Adipocyte (in vitro differentiated cells): ENCODE data around the gene CADPS2.

Experiments
- DNase-seq: peaks from one replicate; pipeline ENCODE4 v3.0.0-alpha.2; 2015; ENCODE audit warnings: low read depth
- H3K27me3 ChIP-seq: replicated peaks from 2 replicates; pipeline ENCODE4 v1.7.0; 2013; ENCODE audit warnings: mild to moderate bottlenecking, low read length, moderate library complexity; ENCODE audit not compliant: control insufficient read depth, insufficient read depth
- H3K36me3 ChIP-seq: 2 replicates; pipeline ENCODE4 v1.7.0; 2013; ENCODE audit warnings: low read length, mild to moderate bottlenecking, moderate library complexity; ENCODE audit not compliant: control insufficient read depth, insufficient read depth, severe bottlenecking
- H3K4me1 ChIP-seq: 2 replicates; pipeline ENCODE4 v1.7.0; 2013; ENCODE audit warnings: mild to moderate bottlenecking, low read length, moderate library complexity; ENCODE audit not compliant: control insufficient read depth, insufficient read depth
- H3K4me3 ChIP-seq: 2 replicates; pipeline ENCODE4 v1.7.0; 2013; ENCODE audit warnings: mild to moderate bottlenecking, low read length, moderate library complexity
- H3K9ac ChIP-seq: 2 replicates; pipeline ENCODE4 v1.7.0; 2013; ENCODE audit warnings: mild to moderate bottlenecking, low read length, moderate library complexity
- H3K9me3 ChIP-seq: 2 replicates; pipeline ENCODE4 v1.7.0; 2013; ENCODE audit warnings: mild to moderate bottlenecking, low read length, moderate library complexity; ENCODE audit not compliant: control insufficient read depth

CADPS2 gene

GRCh38 chr7:122528879-122529481, 357.3 kb downstream of the CADPS2 start:
- Histone ChIP-seq H3K9ac (no peak overlapping the region), H3K36me3 (no peaks in the 10 kb centered on the region), H3K4me1 (peaks cover 7% of the 10 kb centered on the region), H3K4me3 (no peak overlapping the region), H3K9me3 (no peaks in the 10 kb centered on the region), H3K27me3 (no peaks in the 10 kb centered on the region)
- peak; percentile 79 for DNase-seq

- H3K36me3 ChIP-seq: no peaks in the 10 kb centered on the region
- H3K9me3 ChIP-seq: no peaks in the 10 kb centered on the region
These were observed 360.9 kb downstream of the CADPS2 start for GRCh38 chr7:122525355-122525754.

DNA sequence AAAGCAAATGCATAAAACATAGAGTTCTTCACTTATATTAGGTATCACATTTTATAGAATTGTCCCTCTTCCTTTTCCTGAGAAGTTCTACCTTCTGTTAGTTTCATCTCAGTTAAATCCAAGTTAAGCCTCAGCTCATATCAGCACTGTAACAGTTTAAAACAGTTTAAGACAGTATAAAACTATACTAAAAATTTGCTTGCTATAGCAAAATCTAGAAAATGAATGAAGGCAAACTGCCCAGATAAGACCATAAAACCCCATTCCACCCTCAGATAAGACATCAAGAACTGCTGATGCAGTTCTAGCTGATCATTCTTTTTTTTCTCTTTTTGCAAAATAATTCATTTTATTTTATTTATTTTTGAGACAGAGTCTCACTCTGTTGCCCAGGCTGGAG, 364.5 kb downstream of the CADPS2 start:
- Histone ChIP-seq H3K4me1 (peaks cover 7% of the 10 kb centered on the region), H3K36me3 (no peaks in the 10 kb centered on the region), H3K4me3 (no peak overlapping the region), H3K9ac (no peak overlapping the region), H3K9me3 (no peaks in the 10 kb centered on the region), H3K27me3 (no peaks in the 10 kb centered on the region)
- no peak for DNase-seq

More at GRCh38 chr7:122525355-122525754, 360.9 kb downstream of the CADPS2 start:
- no peak for DNase-seq
- no peaks in the 10 kb centered on the region for H3K27me3 ChIP-seq
- H3K4me1 ChIP-seq: peaks cover 7% of the 10 kb centered on the region
- no peak overlapping the region for H3K4me3 ChIP-seq
- no peak overlapping the region for H3K9ac ChIP-seq

- H3K9ac ChIP-seq: no peak overlapping the region
- H3K27me3 ChIP-seq: no peaks in the 10 kb centered on the region
- DNase-seq: no peak
- H3K9me3 ChIP-seq: no peaks in the 10 kb centered on the region
- H3K36me3 ChIP-seq: no peaks in the 10 kb centered on the region
- H3K4me3 ChIP-seq: no peak overlapping the region
- H3K4me1 ChIP-seq: peaks cover 7% of the 10 kb centered on the region
These were observed 365.2 kb downstream of the CADPS2 start for GRCh38 chr7:122520971-122521555.

GRCh38 chr7:122518488-122518887, 367.8 kb downstream of the CADPS2 start:
- no peak for DNase-seq
- Histone ChIP-seq H3K9ac (no peak overlapping the region), H3K27me3 (no peaks in the 10 kb centered on the region), H3K4me3 (no peak overlapping the region), H3K4me1 (no peaks in the 10 kb centered on the region), H3K36me3 (no peaks in the 10 kb centered on the region), H3K9me3 (no peaks in the 10 kb centered on the region)

GRCh38 chr7:122517576-122517975, 368.7 kb downstream of the CADPS2 start:
- H3K9ac ChIP-seq: no peak overlapping the region
- H3K9me3 ChIP-seq: no peaks in the 10 kb centered on the region
- no peak for DNase-seq
- H3K36me3 ChIP-seq: no peaks in the 10 kb centered on the region
- no peaks in the 10 kb centered on the region for H3K27me3 ChIP-seq
- H3K4me3 ChIP-seq: no peak overlapping the region
- no peaks in the 10 kb centered on the region for H3K4me1 ChIP-seq

DNA sequence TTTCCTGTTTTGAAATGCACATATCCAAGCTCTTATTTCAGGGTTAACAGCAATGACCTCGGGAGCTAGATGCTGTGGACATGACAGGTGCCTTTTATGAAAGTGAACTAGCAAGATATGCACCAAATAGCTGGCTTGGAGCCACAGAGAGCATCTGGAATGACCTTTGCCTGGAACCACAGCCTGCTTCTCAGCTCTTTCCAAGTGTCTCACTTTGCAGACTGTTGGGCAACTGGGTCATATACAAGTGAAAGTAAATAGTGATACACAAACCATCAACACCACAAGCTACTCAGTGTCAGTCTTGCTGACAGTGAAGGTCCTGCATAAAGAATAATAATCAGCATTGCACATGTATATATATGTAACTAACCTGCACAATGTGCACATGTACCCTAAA, 370.9 kb downstream of the CADPS2 start:
- Histone ChIP-seq H3K9me3 (no peaks in the 10 kb centered on the region), H3K4me3 (no peak overlapping the region), H3K4me1 (no peaks in the 10 kb centered on the region), H3K9ac (no peak overlapping the region), H3K36me3 (no peaks in the 10 kb centered on the region), H3K27me3 (no peaks in the 10 kb centered on the region)
- DNase-seq: no peak

DNA sequence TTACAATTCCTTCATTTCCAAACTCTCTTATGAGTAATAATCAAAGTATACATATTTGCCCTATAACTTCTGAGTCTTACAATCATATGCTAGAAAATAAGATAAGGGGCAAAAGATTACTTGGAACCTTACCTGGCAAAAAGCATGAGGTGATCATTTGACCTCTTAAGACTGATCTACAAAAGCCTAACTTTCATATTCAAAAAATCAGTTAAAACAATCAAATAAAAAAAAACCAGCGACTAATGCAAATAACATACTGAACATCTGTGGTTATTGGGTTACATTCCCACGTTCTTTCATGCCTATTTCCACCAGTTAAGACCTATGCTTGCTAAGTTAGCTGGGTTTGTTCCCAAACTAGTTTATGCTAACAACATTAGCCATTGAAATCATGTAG, 375.0 kb downstream of the CADPS2 start:
- H3K4me1 ChIP-seq: no peaks in the 10 kb centered on the region
- no peak overlapping the region for H3K9ac ChIP-seq
- no peaks in the 10 kb centered on the region for H3K36me3 ChIP-seq
- H3K27me3 ChIP-seq: no peaks in the 10 kb centered on the region
- no peaks in the 10 kb centered on the region for H3K9me3 ChIP-seq
- H3K4me3 ChIP-seq: no peak overlapping the region
- DNase-seq: no peak

DNA sequence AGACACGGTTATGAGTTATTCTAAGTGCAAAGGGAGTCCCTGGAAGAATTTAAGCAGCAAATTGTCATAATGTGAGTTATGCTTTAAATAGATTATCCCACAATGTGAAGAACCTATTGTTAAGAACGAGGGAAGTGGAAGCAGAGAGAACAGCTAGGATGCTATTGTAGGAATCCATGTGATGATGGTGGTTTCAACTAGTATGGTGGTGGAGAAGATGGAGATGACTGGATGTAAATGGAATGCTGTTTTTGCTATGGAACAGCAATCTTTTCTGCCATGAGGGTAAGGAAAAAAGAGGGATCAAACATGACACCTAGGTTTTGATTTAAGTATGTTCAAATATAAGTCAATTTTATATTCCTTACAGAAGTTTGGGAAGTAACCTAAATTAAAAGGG, 378.7 kb downstream of the CADPS2 start:
- no peaks in the 10 kb centered on the region for H3K36me3 ChIP-seq
- no peak for DNase-seq
- H3K27me3 ChIP-seq: no peaks in the 10 kb centered on the region
- no peaks in the 10 kb centered on the region for H3K9me3 ChIP-seq
- no peak overlapping the region for H3K4me3 ChIP-seq
- H3K4me1 ChIP-seq: no peaks in the 10 kb centered on the region
- no peak overlapping the region for H3K9ac ChIP-seq

- no peak overlapping the region for H3K4me3 ChIP-seq
- H3K36me3 ChIP-seq: no peaks in the 10 kb centered on the region
- DNase-seq: no peak
- no peaks in the 10 kb centered on the region for H3K4me1 ChIP-seq
- no peaks in the 10 kb centered on the region for H3K9me3 ChIP-seq
- H3K27me3 ChIP-seq: no peaks in the 10 kb centered on the region
- no peak overlapping the region for H3K9ac ChIP-seq
These were observed 394.3 kb downstream of the CADPS2 start for GRCh38 chr7:122492007-122492406.

DNA sequence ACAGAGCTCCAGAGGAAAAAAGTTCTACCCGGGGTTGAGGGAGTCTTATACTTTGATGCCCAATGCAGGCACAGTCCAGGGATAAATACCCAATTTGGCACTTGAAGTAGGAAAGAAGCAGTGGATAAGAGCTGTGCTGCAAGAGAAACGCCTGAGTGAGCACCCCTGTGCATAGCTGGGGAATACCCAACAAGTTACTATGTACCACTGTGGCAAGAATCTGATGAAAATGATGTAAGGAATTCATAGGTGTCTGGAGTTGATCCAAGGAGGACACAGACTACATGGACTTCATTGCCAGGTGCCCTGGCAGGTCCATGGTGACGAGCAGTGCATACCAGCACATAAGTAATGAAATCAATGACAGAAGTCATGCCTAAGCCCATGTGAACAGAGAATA, 398.0 kb downstream of the CADPS2 start:
- H3K4me1 ChIP-seq: no peaks in the 10 kb centered on the region
- H3K27me3 ChIP-seq: no peaks in the 10 kb centered on the region
- no peak overlapping the region for H3K4me3 ChIP-seq
- no peaks in the 10 kb centered on the region for H3K9me3 ChIP-seq
- no peak overlapping the region for H3K9ac ChIP-seq
- no peaks in the 10 kb centered on the region for H3K36me3 ChIP-seq
- no peak for DNase-seq

DNA sequence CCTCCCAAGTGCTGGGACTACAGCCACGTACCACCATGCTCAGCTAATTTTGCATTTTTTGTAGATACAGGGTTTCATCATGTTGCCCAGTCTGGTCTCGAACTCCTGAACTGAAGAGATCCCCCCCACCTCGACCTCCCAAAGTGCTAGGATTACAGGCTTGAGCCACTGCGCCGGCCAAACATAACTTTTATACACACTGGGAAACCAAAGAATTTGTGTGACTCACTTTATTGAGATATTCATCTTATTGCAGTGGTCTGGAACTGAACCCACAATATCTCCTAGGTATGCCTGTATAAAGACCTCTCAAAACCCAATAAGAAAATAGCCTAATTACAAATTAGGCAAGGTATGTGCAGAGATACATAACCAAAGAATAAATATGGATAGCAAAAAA, 399.1 kb downstream of the CADPS2 start:
- no peaks in the 10 kb centered on the region for H3K9me3 ChIP-seq
- no peak overlapping the region for H3K4me3 ChIP-seq
- no peak overlapping the region for H3K9ac ChIP-seq
- peak; percentile 34 for DNase-seq
- H3K36me3 ChIP-seq: no peaks in the 10 kb centered on the region
- no peaks in the 10 kb centered on the region for H3K4me1 ChIP-seq
- H3K27me3 ChIP-seq: no peaks in the 10 kb centered on the region
